ENCODE data around the gene UBE2D1. TPM values are rescaled to one million over a fixed set of nuclear protein-coding genes. Genes with fewer than 3 reads are reported as not detected.
A peak's percentile ranks its signal among the peaks of the same experiment; 100 is the strongest.

Gene UBE2D1
- total and polyA plus RNA-seq, 2 of the 4 experiments (the other 2 are of a cell fraction): 9.1 to 9.7 TPM

DNA sequence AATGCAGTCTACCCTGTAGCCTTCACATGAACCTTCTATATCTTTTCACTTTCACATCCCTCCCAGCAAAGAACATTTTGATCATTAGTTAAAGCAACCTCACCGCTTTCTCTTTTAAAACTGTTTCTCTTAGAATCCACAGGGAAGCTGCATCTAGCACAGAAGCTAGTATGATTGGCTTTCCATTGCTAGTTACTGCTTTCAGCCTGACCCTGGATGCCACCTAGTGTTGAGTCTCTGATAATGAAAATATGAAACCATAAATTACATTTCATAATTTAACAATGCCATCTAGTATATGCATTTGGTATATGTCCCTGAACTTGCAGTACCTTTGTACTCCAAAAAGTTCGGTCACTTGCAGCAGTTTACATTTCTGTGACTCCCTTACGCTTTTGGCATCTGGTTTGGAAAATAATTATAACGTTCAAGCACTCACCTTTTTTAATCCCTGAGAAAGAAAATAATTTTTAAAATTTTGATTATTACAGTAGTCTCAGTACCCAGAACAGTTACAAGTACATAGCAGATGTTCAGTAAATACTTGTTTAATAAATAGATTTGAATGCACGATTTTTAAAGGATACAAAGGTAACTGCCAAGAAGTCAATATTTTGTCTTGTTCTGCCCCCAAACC is 43.1 kb upstream of the UBE2D1 start:
- ChIA-PET POLR2A (ENCODE audit: unreplicated experiment) (interaction anchor here (0.6 kb wide), 1 partner anchor 117 kb away, joined by 3 read pairs; no protein-coding TSS in a partner anchor), CTCF (interaction anchor here (0.5 to 4.2 kb wide), 11 partner anchors 8 to 114 kb away, joined by 3 to 41 read pairs (median 3); partner anchors contain the start of gene IPMK)
- no peak overlapping the region for H4K8ac ChIP-seq (ENCODE audit: low read depth in 2 of 2, low read length in 2 of 2)
- intact Hi-C loops (cut with micrococcal nuclease): loop anchor here (1.0 kb wide), 1 partner anchor 114 kb away; no protein-coding TSS in a partner anchor
- H4K5ac ChIP-seq (ENCODE audit: low read depth, low read length): no peak overlapping the region
- no peak overlapping the region for H3K18ac ChIP-seq (ENCODE audit: low read depth, low read length)
- peaks cover 4% of the 10 kb centered on the region; the same call in 1 of the 2 replicates for H3K4me1 ChIP-seq (ENCODE audit: control insufficient read depth, insufficient read depth, low read length)
- no TSS peak for BruUV-seq (replicated peaks)
- no peak overlapping the region for H3K27ac ChIP-seq (ENCODE audit: insufficient read depth, low read length)
- H2BK20ac ChIP-seq (ENCODE audit: low read depth, low read length): no peak overlapping the region
- no peak overlapping the region for H4K91ac ChIP-seq (ENCODE audit: insufficient read depth, low read depth, low read length)
- no peak overlapping the region for H3K4me2 ChIP-seq (ENCODE audit: low read depth, low read length)
- no peak overlapping the region for H2AFZ ChIP-seq (replicated peaks; ENCODE audit: low read length, poor library complexity)
- no peaks in the 10 kb centered on the region for H3K79me1 ChIP-seq (ENCODE audit: low read depth in 1 of 2, low read length in 2 of 2)
- in situ Hi-C loops (cut with MboI; ENCODE audit: low sequenced_read_pairs): no loop called here
- no peak overlapping the region for H2BK120ac ChIP-seq (ENCODE audit: low read depth, low read length)
- no peak overlapping the region for H2BK15ac ChIP-seq (ENCODE audit: low read depth, low read length)
- no peaks in the 10 kb centered on the region for H3K36me3 ChIP-seq (ENCODE audit: control insufficient read depth, insufficient read depth, low read length)
- H2AK5ac ChIP-seq (ENCODE audit: low read depth, low read length): no peak overlapping the region
- WGBS, 2 experiments (ENCODE audit: extremely low coverage in 2 of 2, insufficient read length in 1 of 2): no CpG with 5 or more reads among the region's 5 CpGs
- no peak overlapping the region for H3K14ac ChIP-seq (replicated peaks; ENCODE audit: low read depth, low read length)
- H3K4me3 ChIP-seq (ENCODE audit: insufficient read depth, low read depth, low read length): no peak overlapping the region
- H3K56ac ChIP-seq (ENCODE audit: extremely low read depth, insufficient read depth, low read length): no peak overlapping the region
- no peaks in the 10 kb centered on the region for H3K9me1 ChIP-seq (ENCODE audit: insufficient read depth, low read length)
- peaks cover 3% of the 10 kb centered on the region; the same call in 1 of the 2 replicates for H4K20me1 ChIP-seq (ENCODE audit: insufficient read depth, low read length)
- H3K4ac ChIP-seq (ENCODE audit: low read depth, low read length): no peak overlapping the region
- no peak overlapping the region for H2BK5ac ChIP-seq (ENCODE audit: low read depth, low read length, poor library complexity, severe bottlenecking)
- H3K9ac ChIP-seq (ENCODE audit: low read depth, low read length): no peak overlapping the region
- DNase-seq: peak; percentile 71
- peak; percentile 86 for ATAC-seq (ENCODE audit: low read depth)
- H2AK9ac ChIP-seq (replicated peaks; ENCODE audit: low read depth, low read length, poor library complexity): no peak overlapping the region
- no peaks in the 10 kb centered on the region for H3K27me3 ChIP-seq (ENCODE audit: control insufficient read depth, insufficient read depth, low read length)
- dilution Hi-C loops (cut with HindIII; ENCODE audit: low sequenced_read_pairs, unreplicated experiment): no loop called here
- TF ChIP-seq SMC3 (IDR thresholded peaks at IDR 0.05; ENCODE audit: low read depth, low read length) (peak; percentile 95), RFX5 (IDR thresholded peaks at IDR 0.05; ENCODE audit: low read depth, low read length) (no peak), RAD21 (IDR thresholded peaks at IDR 0.05; ENCODE audit: low read length) (peak; percentile 95)
- TF ChIP-seq, protein P1, sequence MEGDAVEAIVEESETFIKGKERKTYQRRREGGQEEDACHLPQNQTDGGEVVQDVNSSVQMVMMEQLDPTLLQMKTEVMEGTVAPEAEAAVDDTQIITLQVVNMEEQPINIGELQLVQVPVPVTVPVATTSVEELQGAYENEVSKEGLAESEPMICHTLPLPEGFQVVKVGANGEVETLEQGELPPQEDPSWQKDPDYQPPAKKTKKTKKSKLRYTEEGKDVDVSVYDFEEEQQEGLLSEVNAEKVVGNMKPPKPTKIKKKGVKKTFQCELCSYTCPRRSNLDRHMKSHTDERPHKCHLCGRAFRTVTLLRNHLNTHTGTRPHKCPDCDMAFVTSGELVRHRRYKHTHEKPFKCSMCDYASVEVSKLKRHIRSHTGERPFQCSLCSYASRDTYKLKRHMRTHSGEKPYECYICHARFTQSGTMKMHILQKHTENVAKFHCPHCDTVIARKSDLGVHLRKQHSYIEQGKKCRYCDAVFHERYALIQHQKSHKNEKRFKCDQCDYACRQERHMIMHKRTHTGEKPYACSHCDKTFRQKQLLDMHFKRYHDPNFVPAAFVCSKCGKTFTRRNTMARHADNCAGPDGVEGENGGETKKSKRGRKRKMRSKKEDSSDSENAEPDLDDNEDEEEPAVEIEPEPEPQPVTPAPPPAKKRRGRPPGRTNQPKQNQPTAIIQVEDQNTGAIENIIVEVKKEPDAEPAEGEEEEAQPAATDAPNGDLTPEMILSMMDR (conservative IDR thresholded peaks at IDR 0.05; ENCODE audit: low read depth, low read length): peak; percentile 85
- H3K9me3 ChIP-seq (ENCODE audit: control insufficient read depth, insufficient read depth, low read length): no peaks in the 10 kb centered on the region
- no peak overlapping the region for H3K23ac ChIP-seq (ENCODE audit: low read depth, low read length)
